Activated naive CD4-positive, alpha-beta T cell treated with anti-CD3 and anti-CD28 coated beads, Interleukin-2, amount 50 U/mL, for 16 hours (primary cell): ENCODE data around the gene DCHS2.

Experiments used
- DNase-seq: peaks from one replicate; pipeline ENCODE4 v3.0.0-alpha.2; 2020

The DCHS2 gene

DNA sequence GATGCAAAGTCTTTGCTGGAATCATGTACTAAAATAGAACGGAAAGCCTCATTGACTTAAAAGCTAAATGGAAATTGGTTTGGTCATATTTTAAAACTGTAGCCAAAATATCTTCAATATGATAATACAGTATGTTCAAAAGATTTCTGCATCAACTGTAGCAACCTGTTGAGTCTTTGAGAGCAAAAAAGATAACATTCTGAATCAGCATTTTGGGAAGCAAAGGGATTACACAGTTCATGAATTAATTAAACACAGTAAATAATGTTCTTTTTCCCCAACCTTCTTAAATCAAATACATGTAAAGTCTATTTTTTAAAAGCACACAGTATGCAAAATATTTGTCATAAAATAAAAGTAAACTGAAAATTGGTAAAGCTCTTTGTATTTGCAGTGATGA lies 50.5 kb downstream of the DCHS2 start:
- DNase-seq = no peak

DNA sequence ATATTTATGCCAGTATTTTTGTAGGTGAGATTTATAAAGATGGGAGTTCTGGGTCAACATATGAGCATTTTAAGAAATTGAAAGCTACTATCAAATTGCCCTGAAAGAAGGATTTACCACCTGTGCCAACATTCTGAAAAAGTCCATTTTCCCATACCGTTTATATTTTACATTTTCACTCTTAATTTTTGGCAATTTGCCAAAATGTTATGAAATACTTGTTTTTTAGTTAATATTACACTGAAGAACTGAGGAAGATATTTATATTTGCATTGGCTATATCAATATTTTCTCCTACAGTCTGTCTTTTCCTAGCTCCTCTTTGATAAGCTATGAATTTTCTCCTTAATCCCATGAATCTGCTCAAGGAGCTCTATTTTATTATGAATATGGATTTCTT lies 52.4 kb downstream of the DCHS2 start:
- no peak for DNase-seq

DNA sequence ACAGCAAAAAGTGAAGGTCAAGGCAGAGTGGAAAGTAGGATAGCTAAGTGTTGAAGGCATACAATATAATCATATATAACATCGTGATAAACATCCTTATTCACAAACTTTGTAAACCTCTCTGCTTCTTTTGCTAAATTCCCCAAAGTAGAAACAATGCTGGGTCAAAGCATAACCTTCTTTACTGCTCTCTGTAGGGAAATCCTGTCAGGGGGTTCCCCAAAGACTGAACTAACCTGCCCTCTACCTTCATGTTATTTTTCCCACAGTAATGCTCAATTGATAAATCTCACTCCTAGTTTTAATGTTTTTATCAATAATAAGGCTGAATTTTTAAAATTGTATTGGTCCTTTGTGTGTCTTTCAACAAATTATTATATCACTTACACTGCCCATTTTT lies 55.7 kb downstream of the DCHS2 start:
- no peak for DNase-seq

DNA sequence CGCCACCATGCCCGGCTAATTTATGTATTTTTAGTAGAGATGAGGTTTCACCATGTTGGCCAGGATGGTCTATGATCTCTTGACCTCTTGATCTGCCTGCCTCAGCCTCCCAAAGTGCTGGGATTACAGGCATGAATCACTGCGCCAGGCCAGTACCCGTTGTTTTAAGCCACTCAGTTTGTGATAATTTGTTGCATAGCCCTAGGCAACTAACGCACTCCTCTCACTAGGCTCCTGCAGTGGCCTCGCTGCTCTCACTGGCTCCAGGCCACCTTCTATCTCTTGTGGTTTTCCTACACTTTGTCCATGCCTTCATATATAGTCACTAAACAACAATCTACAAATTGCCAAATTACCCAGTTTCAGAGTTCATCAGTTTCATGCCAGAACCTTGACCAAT lies 58.1 kb downstream of the DCHS2 start:
- no peak for DNase-seq

DNA sequence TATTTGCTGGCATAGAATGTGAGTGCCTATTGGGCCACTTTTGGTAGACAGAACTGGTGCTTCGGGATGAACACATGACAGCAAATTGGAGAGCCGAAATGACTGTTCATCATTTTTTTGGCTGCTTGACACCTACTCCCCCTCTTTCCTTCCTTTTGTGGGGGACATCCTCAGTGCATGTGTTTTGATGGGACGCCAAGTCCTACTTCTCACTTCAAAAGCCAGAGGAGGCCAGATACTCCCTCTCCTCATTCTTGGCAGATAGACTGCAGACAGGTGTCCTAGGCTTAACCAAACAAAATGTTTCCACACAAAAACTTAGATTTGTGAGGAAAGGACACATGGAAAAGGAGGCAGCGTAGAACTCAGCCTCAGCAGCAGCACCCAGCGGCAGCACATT lies 62.4 kb downstream of the DCHS2 start:
- DNase-seq = no peak

DNA sequence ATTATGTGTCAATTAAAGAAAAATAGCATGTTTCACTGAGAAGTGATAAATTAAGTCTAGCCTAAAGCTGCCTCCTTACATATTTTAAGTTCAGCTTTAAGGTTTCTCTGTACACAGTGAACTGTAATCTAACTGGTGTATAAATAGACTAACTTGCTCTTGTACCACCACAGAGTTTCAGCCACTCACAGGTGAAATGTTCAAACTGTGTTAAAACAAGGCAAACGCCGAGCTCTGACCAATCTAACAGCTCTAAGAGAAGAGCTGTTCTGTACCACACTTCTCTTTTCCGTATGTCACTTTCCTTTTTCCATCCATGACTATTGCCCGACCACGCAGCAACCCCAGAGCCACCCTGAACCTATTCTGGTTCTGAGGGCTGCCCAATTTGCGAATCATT lies 64.5 kb downstream of the DCHS2 start:
- DNase-seq = no peak

DNA sequence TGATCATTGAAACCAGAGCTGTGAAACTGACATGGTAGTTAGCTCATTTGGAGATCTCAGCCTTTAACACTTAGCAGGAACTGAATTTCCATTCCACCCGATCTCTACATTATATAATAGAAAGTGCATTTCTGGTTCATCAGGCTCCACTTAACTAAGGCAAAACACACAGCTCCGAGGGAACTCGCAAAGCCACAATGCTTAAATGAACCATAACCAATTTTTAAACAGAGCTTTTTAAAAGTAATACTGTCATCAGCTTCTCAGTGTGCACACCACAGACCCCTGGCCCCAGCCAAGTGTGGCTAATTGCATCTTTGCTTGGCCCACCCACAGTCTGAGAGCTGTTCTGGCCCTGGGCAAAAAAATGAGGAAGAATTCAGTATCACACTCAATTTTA lies 66.1 kb downstream of the DCHS2 start:
- DNase-seq = no peak

DNA sequence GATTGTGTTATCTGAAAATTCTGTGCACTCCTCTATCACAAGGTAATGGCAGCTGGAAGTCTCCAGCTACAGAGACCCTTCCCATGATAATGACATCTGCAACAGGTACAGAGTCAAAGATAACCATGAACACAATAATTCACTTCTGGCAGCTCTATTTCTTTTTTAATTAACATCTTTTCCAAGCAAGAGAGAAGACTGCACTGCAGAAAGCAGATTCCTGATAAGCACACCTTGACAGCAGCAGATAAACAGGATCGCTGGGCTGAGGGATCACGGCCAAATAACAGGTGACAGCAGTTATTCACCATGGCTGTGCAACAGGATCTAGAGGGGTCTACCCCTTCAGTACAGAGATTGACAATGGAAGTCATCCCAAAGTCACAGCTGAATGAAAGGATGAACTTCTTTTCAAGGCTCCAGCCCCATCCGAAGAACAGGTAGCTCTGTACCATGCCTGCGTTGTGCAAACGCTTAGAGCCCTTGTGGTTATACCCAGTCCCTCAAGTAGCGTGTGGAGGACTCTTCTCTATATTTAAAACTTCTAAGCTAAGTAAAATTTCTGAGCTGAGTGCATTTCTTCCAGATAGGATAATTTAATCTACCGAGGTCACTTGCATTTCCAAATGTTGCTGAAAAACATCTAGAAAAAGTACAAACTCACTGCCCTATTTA lies 66.7 kb downstream of the DCHS2 start:
- DNase-seq = no peak

DNA sequence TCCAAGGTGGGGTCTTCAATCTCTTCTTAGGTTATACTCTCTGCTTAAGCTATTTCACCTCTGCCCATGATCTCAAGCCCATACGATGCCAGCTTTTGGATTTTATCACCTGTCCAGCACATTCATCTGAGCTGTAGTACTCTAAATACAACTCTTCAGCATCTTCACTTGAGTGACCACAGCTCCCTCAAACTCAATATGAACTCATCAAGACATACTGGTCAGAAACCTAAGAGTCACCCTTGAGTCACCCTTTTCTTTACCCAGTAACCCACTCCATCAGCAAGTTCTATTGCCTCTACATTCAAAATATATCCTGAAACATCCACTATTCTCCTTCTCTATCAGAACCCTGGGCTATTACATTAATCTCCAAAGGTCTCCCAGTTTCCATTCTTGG lies 69.4 kb downstream of the DCHS2 start:
- no peak for DNase-seq

DNA sequence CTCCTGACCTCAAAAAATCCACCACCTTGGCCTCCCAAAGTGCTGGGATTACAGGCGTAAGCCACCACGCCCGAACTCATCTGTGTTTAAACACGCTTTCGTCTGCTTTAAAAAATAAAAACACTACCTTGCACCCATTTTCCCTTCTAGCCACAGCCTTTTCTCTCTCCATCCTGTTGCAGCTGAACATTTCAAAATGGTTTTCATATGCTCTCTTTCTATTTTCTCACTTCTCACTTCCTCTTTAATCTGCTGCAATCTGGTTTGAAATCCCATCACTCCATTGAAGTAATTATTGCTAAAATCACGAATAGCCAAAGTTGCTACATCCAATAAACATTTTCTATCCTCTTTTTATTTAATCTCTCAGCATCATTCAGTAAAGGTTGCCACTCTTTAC lies 70.0 kb downstream of the DCHS2 start:
- DNase-seq = no peak

DNA sequence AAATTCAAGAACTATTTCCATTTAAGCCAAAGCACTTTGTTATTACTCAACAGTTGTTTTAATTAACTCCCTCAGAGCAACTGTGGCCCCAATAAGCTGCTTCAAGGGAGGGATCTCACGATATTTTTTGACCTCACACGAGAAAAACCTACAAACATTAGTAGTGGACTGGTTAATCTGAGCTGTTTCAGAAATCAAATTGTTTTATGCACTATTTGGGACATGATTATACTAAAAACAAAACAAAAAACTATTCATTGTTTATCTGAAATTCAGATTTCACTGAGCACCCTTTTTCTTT lies 74.3 kb downstream of the DCHS2 start:
- no peak for DNase-seq

DNA sequence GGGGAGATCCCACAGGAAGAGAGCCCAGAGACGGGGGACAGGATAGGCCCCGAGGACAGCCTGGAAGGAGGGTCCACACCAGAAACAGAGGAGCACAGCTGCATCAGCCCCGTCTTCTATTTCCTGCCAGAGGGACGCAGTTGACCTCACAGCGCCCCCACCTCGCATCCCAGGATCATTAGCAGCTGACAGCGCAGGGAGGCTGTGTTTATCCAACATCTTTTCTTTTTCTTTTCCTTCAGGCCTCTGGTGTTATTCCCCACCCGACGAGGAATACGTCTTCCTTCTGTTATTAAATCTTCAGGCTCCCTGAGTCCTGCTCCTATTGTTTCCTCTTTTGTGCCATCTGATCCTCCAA lies 75.4 kb downstream of the DCHS2 start:
- DNase-seq = no peak

DNA sequence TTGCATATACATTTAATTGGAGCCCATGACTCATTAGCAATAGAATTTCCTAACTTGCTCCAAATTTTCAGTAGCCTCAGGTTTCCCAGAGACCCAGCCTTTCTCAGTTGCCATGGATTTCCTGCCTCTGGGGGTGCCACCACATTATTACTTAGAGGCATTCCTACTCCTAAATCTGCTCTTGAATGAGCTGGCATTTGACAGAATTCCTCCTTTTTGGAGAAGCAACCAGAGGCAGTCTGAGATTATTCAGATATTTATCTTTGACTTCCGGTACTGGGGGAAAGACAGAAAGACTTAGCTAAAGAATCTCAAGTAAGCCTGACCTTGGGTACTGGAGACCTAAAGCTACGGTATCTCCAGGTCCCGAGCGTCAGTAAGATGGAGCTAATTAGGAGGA lies 76.3 kb downstream of the DCHS2 start:
- DNase-seq = no peak

DNA sequence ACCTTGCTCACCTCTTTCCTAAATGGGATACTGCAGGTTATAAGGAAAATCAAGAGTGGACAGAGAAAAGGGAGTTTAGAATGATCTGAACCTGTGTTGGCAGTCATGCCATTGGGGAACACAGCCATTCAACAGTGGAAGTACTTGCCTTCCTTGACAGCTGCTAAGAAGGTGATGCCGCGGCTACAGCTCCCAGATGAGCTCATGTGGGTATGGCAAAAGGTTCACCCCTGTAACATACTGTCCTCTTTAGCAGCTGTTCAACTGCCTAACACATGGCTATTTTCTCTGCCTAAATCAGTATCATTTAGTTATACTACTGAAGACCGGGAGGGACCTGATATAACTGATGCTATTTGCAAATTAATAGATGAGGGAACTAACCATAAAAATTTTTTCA lies 76.8 kb downstream of the DCHS2 start:
- no peak for DNase-seq

DNA sequence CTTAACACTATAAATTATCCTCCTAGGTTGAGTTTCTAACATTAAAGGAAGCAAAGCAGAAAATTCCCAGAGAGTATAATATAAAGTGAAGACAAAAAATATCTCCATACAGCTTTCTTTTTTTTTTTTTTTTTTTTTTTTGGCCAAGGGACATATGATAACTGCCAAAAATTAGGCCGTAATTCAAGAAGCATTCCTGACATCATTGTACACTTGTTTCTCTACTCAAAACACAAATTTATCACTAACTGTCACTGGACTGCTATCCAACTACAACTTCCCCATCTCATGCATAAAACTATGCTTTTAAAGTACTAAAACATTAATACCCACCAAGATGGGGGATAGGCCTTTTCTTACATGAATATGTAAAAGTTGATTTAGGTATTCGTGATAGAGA lies 77.2 kb downstream of the DCHS2 start:
- no peak for DNase-seq

DNA sequence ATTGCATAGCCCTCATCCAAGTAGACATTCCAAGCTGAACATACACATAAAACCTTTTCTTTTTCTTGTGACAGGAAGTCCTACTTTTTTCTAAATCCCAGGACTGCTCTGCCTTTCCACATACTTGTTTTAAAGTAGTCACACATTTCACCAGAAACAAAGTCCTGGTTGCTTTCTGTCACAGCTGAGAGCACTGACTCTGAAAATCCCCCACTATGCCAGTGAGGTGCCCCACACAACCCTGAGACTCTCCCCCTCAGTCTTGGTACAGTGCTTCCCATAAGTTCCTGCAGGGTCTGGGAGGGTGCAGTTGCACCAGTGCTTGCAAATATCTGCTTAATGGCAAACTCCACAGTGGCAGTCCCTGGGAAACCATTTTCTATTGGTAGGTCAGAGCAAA lies 84.2 kb downstream of the DCHS2 start:
- DNase-seq = no peak

DNA sequence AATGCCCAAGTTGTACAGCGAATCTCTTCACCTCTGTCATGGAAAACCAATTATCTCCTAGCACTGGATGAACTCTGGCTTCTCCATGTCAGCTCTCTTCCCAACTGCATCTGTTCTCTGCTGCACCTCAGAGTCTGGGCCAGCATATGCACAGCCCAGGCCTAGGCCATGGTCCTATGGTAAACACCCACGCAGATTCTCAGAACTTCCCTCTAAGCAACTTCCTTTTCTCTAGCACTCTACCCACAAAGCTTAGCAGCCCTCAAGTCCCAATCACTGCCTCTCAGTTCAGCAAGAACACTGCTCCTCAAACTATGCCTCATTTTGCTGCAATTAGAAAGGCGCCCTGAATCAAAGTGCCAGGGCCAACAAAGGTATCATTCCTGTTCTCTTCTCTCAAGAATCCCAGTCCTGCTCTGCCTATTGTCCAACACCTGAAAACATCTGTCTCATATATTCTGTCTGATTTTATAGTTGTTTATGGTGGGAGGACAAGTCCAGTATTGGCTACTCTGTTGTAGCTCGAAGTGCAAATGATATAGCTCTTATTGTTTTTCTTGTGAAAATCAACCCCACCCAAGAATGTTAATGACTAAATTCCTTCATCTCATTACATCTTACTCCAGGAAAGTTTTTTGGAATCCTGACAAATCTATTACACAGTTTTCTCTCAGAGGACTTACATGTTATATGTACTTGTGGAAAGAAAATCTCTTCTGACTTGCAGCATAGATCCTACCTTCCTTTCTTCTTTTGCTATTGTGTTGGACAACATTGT lies 85.4 kb downstream of the DCHS2 start:
- DNase-seq = no peak

DNA sequence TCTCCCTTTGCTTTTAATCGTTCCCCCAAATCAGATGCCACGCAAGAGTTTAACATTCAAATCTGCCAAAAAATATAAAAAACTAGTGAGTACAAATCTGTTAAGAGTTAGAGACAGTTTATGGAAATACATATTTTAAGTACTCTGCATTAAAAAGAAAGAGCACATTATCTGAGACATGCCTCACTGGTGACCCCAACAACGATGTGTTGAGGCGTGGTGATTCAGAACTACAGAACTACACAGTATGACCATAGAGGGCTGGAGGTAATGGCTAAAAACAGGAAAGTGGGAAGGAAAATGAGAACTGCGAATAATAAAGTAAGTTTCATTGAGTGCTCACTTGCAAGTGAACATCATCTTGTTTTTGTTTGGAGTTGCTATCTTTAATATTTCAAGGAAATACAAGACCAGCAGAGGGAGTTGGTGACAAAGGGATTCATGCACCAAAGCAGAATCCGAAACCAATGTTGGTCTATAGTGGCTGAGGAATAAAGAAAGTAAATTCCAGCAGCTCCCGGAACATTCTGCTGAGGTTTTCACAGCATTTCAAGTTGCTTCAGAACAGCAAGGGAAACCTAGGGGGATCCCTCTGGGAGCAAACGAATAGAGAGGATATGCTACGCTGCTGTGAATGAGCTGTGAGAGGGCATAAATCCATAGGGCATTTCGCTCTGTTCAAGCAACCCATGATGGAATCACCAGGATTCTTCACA lies 92.2 kb downstream of the DCHS2 start:
- DNase-seq = no peak

DNA sequence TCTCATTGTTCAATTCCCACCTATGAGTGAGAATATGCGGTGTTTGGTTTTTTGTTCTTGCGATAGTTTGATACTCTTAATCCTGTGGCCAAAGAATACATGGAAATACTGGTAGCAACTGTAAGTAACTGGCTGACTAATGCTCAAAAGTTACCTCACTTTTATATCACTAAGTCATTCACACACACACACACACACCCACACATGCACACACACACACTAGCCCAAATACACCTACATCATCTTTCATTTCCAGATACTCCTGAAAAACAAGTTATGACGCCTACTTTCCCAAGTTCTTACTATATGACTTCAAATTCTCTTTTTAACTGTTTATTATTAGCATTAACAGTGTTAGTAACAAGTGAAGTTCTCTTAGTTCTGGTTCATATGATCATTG lies 101.3 kb downstream of the DCHS2 start:
- DNase-seq = no peak

DNA sequence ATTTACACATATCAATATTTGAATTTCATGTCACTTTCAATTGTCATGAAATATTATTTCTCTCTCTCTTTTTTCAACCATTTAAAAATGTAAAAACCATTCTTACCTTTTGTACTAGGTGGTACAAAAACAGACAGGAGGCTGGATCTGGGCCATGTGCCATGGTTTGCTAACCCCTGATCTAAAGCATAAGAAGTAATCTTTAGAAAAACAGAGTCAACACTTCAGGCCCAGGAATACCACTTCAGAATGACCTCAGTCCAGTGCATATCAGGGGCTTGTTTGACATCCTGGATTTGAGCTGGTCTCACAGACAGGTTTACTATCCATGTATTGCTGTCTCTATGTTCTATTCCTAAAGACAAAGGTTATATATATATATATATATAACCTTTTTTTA lies 102.5 kb downstream of the DCHS2 start:
- DNase-seq = no peak

DNA sequence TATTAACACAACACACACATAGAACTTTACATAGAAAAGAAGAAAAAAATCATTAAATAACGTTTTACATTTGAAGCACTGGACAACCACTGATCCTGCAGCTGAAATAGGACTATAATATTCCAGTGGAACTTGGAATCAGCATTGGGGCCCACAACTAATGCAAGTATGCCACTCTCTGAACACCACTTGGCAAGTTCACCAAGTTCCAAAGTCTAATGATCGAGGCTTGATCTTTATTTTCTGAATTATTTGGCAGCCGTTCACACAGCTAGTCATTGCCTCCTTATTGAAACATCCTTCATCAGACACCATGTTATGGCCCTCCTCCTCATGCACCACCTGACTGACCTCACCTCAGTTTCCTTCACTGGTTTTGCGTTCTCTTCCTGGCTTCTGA lies 107.6 kb downstream of the DCHS2 start:
- DNase-seq = no peak

DNA sequence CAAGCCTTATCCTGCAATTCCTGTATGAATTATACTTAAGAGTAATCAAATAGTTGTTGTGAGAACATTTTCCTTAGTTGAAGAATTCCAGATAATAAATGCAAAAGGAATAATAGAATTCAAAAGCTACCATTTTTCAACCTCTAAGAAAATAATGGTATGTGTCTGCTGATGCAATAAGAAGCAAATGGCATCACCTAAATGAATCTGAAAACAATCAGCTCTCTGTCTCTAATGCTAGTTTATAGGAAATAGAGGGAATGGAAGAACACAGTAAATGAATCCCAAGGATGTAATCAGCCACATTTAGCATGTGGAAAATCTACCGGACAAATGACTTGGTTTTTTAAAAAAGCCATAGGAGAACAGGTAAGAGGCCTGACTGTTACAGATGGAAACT lies 115.1 kb downstream of the DCHS2 start:
- no peak for DNase-seq

DNA sequence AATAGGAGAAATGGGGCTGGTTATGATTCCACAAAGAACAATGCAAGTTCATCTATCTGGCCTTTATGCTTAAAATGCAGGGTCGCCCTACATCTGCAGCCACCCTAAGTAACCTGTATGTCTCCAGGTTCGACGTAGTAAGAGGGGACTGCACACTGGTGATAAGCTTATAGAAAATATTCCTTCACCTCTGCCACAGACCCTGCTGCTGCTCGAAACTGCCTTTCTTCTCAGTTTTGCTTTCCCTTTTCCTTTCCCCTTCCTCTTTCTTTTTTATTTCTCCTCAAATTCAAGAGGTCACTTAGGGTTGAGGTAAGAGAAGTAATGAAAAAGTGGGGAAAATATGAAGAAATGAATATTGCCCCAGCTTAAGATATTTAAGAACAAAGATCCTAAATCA lies 123.5 kb downstream of the DCHS2 start:
- DNase-seq = no peak

DNA sequence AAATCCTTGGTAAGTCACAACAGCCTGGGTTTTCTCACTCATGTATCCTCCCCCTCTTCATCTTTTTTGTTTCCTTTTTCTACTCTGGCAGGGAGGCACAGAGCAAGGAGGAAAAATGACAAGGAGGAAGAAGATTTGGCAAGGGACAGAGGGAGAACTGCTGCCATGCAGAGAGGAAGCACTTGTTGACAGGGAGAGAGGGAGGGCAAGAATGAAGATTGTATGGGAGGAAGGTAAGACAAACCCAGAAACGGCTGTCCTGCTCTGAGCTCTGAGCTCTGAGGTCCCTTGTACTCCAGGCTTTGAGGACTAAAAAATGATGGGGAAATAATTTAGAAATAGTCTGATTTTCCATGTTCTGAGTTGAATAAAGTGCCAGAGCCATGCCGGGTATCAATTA lies 123.9 kb downstream of the DCHS2 start:
- no peak for DNase-seq

DNA sequence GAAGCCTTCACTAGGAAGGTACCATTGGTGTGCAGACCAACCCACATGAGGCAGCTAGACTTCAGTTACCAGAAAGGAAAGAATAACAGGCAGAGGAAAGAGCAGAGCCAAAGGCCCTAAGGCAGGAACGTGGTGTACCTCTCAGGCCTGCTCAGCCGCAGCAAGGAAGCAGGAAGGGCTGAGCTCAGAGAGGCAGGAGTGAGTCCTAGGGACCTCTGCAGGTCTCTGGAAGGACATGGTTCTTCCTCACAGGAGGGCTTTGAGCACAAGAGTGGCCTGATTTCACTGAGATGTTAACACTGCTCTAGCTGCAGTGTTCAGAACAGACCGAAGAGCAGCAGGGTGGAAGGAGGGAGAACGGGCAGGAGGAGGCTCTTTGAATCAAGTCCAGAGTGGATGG lies 124.6 kb downstream of the DCHS2 start:
- DNase-seq = no peak
